ENCODE data around the gene CNNM1.

The CNNM1 gene

DNA sequence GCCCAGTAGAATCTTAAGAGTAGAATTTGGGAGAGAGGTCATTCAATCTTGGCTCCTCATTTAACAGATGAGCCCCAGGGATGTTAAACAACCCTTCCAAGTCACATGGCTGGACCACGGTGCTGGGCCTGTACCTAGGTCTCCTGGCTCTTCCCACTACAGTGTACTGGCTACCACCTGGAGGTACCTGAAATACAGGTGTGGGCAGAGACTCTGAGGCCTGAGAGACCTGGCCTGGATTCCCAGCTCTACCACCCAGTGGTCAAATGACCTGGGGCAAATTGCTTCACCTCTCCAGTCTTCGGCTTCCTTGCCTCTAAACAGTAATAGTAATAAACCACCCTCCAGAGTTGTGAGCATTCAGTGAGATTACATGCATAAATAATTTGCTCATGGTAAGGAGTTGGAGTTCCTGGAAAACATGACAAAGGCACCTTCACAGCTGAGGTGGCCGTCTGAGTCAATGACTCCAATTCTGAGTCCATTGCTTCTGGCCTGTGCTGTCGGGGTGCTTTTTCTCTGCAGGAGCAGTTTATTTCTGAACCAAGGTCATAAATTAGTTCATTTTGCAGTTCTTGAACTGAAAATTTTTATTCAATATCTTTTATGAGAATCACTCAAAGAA, 98.5 kb downstream of the CNNM1 start:
- peaks cover 39% of the 10 kb centered on the region for H3K79me2 ChIP-seq (ENCODE audit: insufficient read depth, low read depth)
- TF ChIP-seq CTCF (conservative IDR thresholded peaks at IDR 0.05; ENCODE audit: low read depth, low read length): no peak
- no peaks in the 10 kb centered on the region for H4K20me1 ChIP-seq (ENCODE audit: insufficient read depth)
- H3K4me1 ChIP-seq (ENCODE audit: low read depth, poor library complexity, severe bottlenecking): peaks cover 24% of the 10 kb centered on the region
- H3K27ac ChIP-seq: no peak overlapping the region
- H3K4me2 ChIP-seq: no peak overlapping the region
- no peaks in the 10 kb centered on the region for H3K27me3 ChIP-seq (ENCODE audit: insufficient read depth, low read depth)
- no peak overlapping the region for H3K9ac ChIP-seq
- no peak overlapping the region for H3K4me3 ChIP-seq (IDR thresholded peaks at IDR 0.05; ENCODE audit: insufficient read depth, low read depth, low read length)
- no peaks in the 10 kb centered on the region for H3K36me3 ChIP-seq (ENCODE audit: insufficient read depth)
- H2AFZ ChIP-seq (ENCODE audit: low read depth): no peak overlapping the region

GRCh38 chr10:99429517-99430095, 100.5 kb downstream of the CNNM1 start:
- Histone ChIP-seq H3K79me2 (ENCODE audit: insufficient read depth, low read depth) (peaks cover 39% of the 10 kb centered on the region), H3K4me2 (peak overlapping the region; percentile 78), H4K20me1 (ENCODE audit: insufficient read depth) (no peaks in the 10 kb centered on the region), H3K36me3 (ENCODE audit: insufficient read depth) (no peaks in the 10 kb centered on the region), H3K27ac (no peak overlapping the region; the same call in 1 of the 2 replicates), H3K9ac (peak overlapping the region; percentile 51; the same call in 1 of the 2 replicates), H3K4me1 (ENCODE audit: low read depth, poor library complexity, severe bottlenecking) (peaks cover 24% of the 10 kb centered on the region), H3K27me3 (ENCODE audit: insufficient read depth, low read depth) (no peaks in the 10 kb centered on the region), H2AFZ (ENCODE audit: low read depth) (peak overlapping the region; percentile 85; the same call in 1 of the 2 replicates), H3K4me3 (IDR thresholded peaks at IDR 0.05; ENCODE audit: insufficient read depth, low read depth, low read length) (no peak overlapping the region)
- no peak for TF ChIP-seq CTCF (conservative IDR thresholded peaks at IDR 0.05; ENCODE audit: low read depth, low read length)

DNA sequence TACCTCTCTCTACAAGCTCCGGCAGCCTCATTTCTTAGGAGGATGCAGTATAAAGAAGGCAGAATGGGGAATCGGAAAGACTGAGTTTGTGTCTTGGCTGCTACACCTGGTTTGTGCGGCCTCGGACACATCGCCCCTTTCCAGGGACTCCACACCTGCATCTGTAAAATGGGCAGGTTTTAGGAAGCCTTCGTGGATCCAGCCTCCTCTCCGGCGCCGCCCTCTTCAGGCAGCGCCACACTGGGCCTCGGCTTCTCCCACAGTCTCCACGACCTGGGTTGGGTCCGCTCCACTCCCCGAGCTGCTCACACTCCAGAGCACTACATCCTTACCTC, 100.9 kb downstream of the CNNM1 start:
- Histone ChIP-seq H3K9ac (peak overlapping the region; percentile 51; the same call in 1 of the 2 replicates), H3K27me3 (ENCODE audit: insufficient read depth, low read depth) (no peaks in the 10 kb centered on the region), H3K27ac (peak overlapping the region; percentile 40), H3K4me2 (peak overlapping the region; percentile 78), H3K79me2 (ENCODE audit: insufficient read depth, low read depth) (peaks cover 39% of the 10 kb centered on the region), H2AFZ (ENCODE audit: low read depth) (peak overlapping the region; percentile 85), H3K36me3 (ENCODE audit: insufficient read depth) (no peaks in the 10 kb centered on the region), H3K4me1 (ENCODE audit: low read depth, poor library complexity, severe bottlenecking) (peaks cover 24% of the 10 kb centered on the region), H4K20me1 (ENCODE audit: insufficient read depth) (no peaks in the 10 kb centered on the region), H3K4me3 (IDR thresholded peaks at IDR 0.05; ENCODE audit: insufficient read depth, low read depth, low read length) (no peak overlapping the region)
- no peak for TF ChIP-seq CTCF (conservative IDR thresholded peaks at IDR 0.05; ENCODE audit: low read depth, low read length)

GRCh38 chr10:99430451-99431189, 101.5 kb downstream of the CNNM1 start, which contains the start of gene GOT1:
Gene GOT1 (minus strand): TSS chr10:99430624. CDS start chr10:99430565, 59 bp downstream.
- H3K4me1 ChIP-seq (ENCODE audit: low read depth, poor library complexity, severe bottlenecking): peaks cover 21% of the 10 kb centered on the region
- no peak for TF ChIP-seq CTCF (conservative IDR thresholded peaks at IDR 0.05; ENCODE audit: low read depth, low read length)
- H3K36me3 ChIP-seq (ENCODE audit: insufficient read depth): no peaks in the 10 kb centered on the region

More at GRCh38 chr10:99430451-99431189, 101.5 kb downstream of the CNNM1 start, which contains the start of gene GOT1:
- Histone ChIP-seq H3K27ac (peak within 1 kb of the TSS; percentile 72), H3K27me3 (ENCODE audit: insufficient read depth, low read depth) (no peaks in the 10 kb centered on the region), H3K4me2 (peak within 1 kb of the TSS; percentile 88), H3K9ac (peak within 1 kb of the TSS; percentile 73), H3K79me2 (ENCODE audit: insufficient read depth, low read depth) (peaks cover 39% of the 10 kb centered on the region), H4K20me1 (ENCODE audit: insufficient read depth) (no peaks in the 10 kb centered on the region), H3K4me3 (IDR thresholded peaks at IDR 0.05; ENCODE audit: insufficient read depth, low read depth, low read length) (no peak within 1 kb of the TSS), H2AFZ (ENCODE audit: low read depth) (peak within 1 kb of the TSS; percentile 87)
